Endothelial cell of umbilical vein (primary cell): ENCODE results near the gene DNAH11. TPM values are rescaled to one million over a fixed set of nuclear protein-coding genes. Genes with fewer than 3 reads are reported as not detected.
"Not testable (repeated sequence)": the region's sequence is repeated elsewhere in the genome, so short reads cannot be mapped to it uniquely, and the experiment has no call there.

Experiments
- BruUV-seq: library from RNA; stranded (reverse); fragments of 400-500 nt; replicated peaks from 2 replicates; lab custom pipeline; 2021; lab: Mats Ljungman, UMichigan
- CTCF ChIA-PET: fragments of 300-600, 350-600 bp; sonication (Branson Sonifier 250); formaldehyde crosslinking; loops from one replicate; lab custom pipeline; 2021; ENCODE audit warnings: antibody characterized with exemption, inconsistent platforms; lab: Charles Lee
- POLR2A ChIA-PET: fragments of 300-600, 350-600 bp; sonication (Branson Sonifier 250); formaldehyde crosslinking; loops from one replicate; lab custom pipeline; 2021; ENCODE audit warnings: antibody characterized with exemption, inconsistent platforms; lab: Charles Lee
- DNase-seq: peaks from one replicate; pipeline ENCODE4 v3.0.0-alpha.2; 2011; ENCODE audit warnings: low read depth, low spot score
- FAIRE-seq: peaks from 2 replicates; lab custom pipeline; 2011; peaks lifted over from hg19 to GRCh38; lab: Jason Lieb, UNC
- H2AFZ ChIP-seq: 2 replicates; pipeline ENCODE4 v1.6.0; 2012; ENCODE audit warnings: low read depth, low read length, control low read depth, inconsistent platforms
- H3K27ac ChIP-seq: 2 replicates; pipeline ENCODE4 v1.5.1; 2011; ENCODE audit warnings: low read depth, mild to moderate bottlenecking, control low read depth, low read length, moderate library complexity; ENCODE audit not compliant: insufficient read depth
- H3K27me3 ChIP-seq, 2 experiments: 2 replicates each; pipeline versions ENCODE4 v1.6.0 to v1.6.1; 2011; ENCODE audit warnings: low read length in 2 of 2, mixed read lengths in 1 of 2; ENCODE audit not compliant: control insufficient read depth in 2 of 2, insufficient read depth in 2 of 2
- H3K36me3 ChIP-seq, 2 experiments: 2 replicates in 1 of 2; 3 replicates in 1 of 2; pipeline ENCODE4 v1.5.1; 2011; ENCODE audit warnings: low read length in 2 of 2, mild to moderate bottlenecking in 1 of 2, moderate library complexity in 1 of 2; ENCODE audit not compliant: control insufficient read depth in 2 of 2, insufficient read depth in 2 of 2; ENCODE audit errors: extremely low read depth in 1 of 2
- H3K4me1 ChIP-seq: 3 replicates; pipeline ENCODE4 v1.5.1; 2011; ENCODE audit warnings: mild to moderate bottlenecking, low read length; ENCODE audit not compliant: control insufficient read depth, insufficient read depth; ENCODE audit errors: extremely low read depth
- H3K4me2 ChIP-seq: 2 replicates; pipeline ENCODE4 v1.6.1; 2011; ENCODE audit warnings: low read length, control low read depth, mixed read lengths; ENCODE audit not compliant: insufficient read depth
- H3K4me3 ChIP-seq, 3 experiments: fragments of 200-600 bp in 1 of 3; sonication (generic), shearing (Covaris generic) in 1 of 3; replicated peaks in 1 of 3; 2 replicates each; pipeline ENCODE4 v1.5.1; 2011 to 2016; ENCODE audit warnings: control low read depth in 3 of 3, low read length in 3 of 3, mild to moderate bottlenecking in 2 of 3, inconsistent platforms in 1 of 3, low read depth in 1 of 3, moderate library complexity in 1 of 3; ENCODE audit not compliant: insufficient read depth in 1 of 3
- H3K79me2 ChIP-seq: 2 replicates; pipeline ENCODE4 v1.6.0; 2012; ENCODE audit warnings: low read length, inconsistent platforms; ENCODE audit not compliant: control insufficient read depth, insufficient read depth
- H3K9ac ChIP-seq: replicated peaks from 2 replicates; pipeline ENCODE3; 2011; ENCODE audit warnings: low read length, control low read depth; ENCODE audit not compliant: insufficient read depth; ENCODE audit errors: extremely low read depth
- H3K9me1 ChIP-seq: replicated peaks from 3 replicates; pipeline ENCODE4 v1.6.0; 2011; ENCODE audit warnings: mild to moderate bottlenecking, low read length; ENCODE audit not compliant: control insufficient read depth, insufficient read depth; ENCODE audit errors: extremely low read depth
- H3K9me3 ChIP-seq: replicated peaks from 2 replicates; pipeline ENCODE4 v1.5.1; 2012; ENCODE audit warnings: low read length, inconsistent platforms; ENCODE audit not compliant: control insufficient read depth, insufficient read depth
- H4K20me1 ChIP-seq: replicated peaks from 2 replicates; pipeline ENCODE3; 2011; ENCODE audit warnings: mild to moderate bottlenecking, low read length; ENCODE audit not compliant: control insufficient read depth, insufficient read depth; ENCODE audit errors: extremely low read depth
- dilution Hi-C: fragments of 300-500 bp; cut with MboI; formaldehyde crosslinking; loops from one replicate; pipeline ENCODE4 v1.15.0; 2019; ENCODE audit warnings: low sequenced_read_pairs; ENCODE audit not compliant: extremely low pct_ligation_motif_present
- intact Hi-C: fragments of 100-400 bp; cut with micrococcal nuclease; formaldehyde crosslinking; loops from one replicate; pipeline ENCODE4 v1.10.0; 2022
- polyA plus RNA-seq, 4 experiments: library from polyadenylated mRNA; depleted of rRNA in 3 of 4; stranded (reverse) in 3 of 4; unstranded in 1 of 4; fragments of >200 nt; gene quantifications; 2 replicates each; pipeline versions ENCODE4 v1.2.1 to v1.2.3, GENCODE V29; 2011 to 2012; ENCODE audit warnings: missing spikeins in 1 of 4
- total RNA-seq: library from RNA; stranded (reverse); gene quantifications from 2 replicates; pipeline ENCODE4 v1.2.3, GENCODE V29; 2021

Gene DNAH11
- total and polyA plus RNA-seq, 2 donors (not counting 3 experiments of a cell fraction or from before 2014, with no cell fraction given) = 0.69 to 0.91 TPM

DNA sequence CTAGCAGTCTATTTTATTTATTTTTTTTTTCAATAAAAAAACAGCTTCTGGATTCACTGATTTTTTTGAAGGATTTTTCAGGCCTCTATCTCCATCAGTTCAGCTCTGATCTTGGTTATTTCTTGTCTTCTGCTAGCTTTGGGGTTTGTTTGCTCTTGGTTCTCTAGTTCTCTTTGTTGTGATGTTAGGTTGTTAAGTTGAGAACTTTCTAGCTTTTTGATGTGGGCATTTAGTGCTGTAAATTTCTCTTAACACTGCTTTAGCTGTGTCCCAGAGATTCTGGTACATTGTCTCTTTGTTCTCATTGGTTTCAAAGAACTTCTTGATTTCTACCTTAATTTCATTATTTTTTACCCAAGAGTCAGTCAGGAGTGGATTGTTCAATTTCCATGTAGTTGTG is 9.2 kb upstream of the DNAH11 start:
- H3K79me2 ChIP-seq, H3K4me1 ChIP-seq, H3K27me3 ChIP-seq, H3K4me2 ChIP-seq, H3K27ac ChIP-seq, POLR2A ChIA-PET, H3K4me3 ChIP-seq, FAIRE-seq, H2AFZ ChIP-seq, intact Hi-C loops, BruUV-seq, H3K9ac ChIP-seq, H3K36me3 ChIP-seq, H4K20me1 ChIP-seq, H3K9me3 ChIP-seq, dilution Hi-C loops, H3K9me1 ChIP-seq, DNase-seq: not testable (repeated sequence)
- CTCF ChIA-PET = interaction anchor here (1.0 kb wide), 1 partner anchor 36 kb away, joined by 3 read pairs; no protein-coding TSS in a partner anchor

GRCh38 chr7:21536445-21537118 is 6.3 kb upstream of the DNAH11 start:
- H2AFZ ChIP-seq, H3K4me1 ChIP-seq, H3K4me2 ChIP-seq, H3K9ac ChIP-seq, DNase-seq, POLR2A ChIA-PET, H3K79me2 ChIP-seq, intact Hi-C loops, H3K4me3 ChIP-seq, H3K36me3 ChIP-seq, BruUV-seq, H3K9me1 ChIP-seq, FAIRE-seq, dilution Hi-C loops, H3K27ac ChIP-seq, H3K9me3 ChIP-seq, CTCF ChIA-PET, H4K20me1 ChIP-seq: not testable (repeated sequence)
- H3K27me3 ChIP-seq = peaks cover 6 to 11% of the 10 kb centered on the region in 2 experiments
